ENCODE results near the gene TENT5C.

DNA sequence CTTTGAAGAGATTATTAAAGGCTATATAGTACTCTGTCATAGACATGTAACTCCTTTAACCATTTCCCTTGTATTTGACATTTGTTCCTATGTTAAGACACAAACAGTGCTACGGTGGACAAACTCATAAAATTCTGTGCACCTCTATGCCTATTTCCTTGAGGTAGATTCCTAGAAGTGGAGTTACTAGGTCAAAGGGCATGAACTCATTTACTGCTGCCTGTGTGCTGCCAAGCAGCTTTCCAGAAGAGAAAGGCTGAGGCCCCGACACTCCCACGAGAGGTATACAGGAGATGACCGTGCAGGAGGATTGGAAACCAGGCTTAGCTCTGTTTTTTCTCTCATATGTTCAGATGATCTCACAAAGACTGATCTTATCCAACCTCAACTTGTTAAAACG, 34.4 kb upstream of the TENT5C start:
- no peak for TF ChIP-seq BACH2 (CRISPR knock-in tag; IDR thresholded peaks at IDR 0.05; ENCODE audit: borderline replicate concordance)
- TF ChIP-seq ZFP3 (CRISPR knock-in tag; IDR thresholded peaks at IDR 0.05) = no peak
- TF ChIP-seq ZC3H10 (CRISPR knock-in tag; IDR thresholded peaks at IDR 0.05) = no peak
- TF ChIP-seq ARNTL (CRISPR knock-in tag; IDR thresholded peaks at IDR 0.05; ENCODE audit: borderline replicate concordance, low read depth) = no peak
- TF ChIP-seq, protein P1, sequence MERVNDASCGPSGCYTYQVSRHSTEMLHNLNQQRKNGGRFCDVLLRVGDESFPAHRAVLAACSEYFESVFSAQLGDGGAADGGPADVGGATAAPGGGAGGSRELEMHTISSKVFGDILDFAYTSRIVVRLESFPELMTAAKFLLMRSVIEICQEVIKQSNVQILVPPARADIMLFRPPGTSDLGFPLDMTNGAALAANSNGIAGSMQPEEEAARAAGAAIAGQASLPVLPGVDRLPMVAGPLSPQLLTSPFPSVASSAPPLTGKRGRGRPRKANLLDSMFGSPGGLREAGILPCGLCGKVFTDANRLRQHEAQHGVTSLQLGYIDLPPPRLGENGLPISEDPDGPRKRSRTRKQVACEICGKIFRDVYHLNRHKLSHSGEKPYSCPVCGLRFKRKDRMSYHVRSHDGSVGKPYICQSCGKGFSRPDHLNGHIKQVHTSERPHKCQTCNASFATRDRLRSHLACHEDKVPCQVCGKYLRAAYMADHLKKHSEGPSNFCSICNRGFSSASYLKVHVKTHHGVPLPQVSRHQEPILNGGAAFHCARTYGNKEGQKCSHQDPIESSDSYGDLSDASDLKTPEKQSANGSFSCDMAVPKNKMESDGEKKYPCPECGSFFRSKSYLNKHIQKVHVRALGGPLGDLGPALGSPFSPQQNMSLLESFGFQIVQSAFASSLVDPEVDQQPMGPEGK (CRISPR knock-in tag; IDR thresholded peaks at IDR 0.05; ENCODE audit: borderline replicate concordance) = no peak
- TF ChIP-seq, protein P2, sequence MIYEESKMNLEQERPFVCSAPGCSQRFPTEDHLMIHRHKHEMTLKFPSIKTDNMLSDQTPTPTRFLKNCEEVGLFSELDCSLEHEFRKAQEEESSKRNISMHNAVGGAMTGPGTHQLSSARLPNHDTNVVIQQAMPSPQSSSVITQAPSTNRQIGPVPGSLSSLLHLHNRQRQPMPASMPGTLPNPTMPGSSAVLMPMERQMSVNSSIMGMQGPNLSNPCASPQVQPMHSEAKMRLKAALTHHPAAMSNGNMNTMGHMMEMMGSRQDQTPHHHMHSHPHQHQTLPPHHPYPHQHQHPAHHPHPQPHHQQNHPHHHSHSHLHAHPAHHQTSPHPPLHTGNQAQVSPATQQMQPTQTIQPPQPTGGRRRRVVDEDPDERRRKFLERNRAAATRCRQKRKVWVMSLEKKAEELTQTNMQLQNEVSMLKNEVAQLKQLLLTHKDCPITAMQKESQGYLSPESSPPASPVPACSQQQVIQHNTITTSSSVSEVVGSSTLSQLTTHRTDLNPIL (CRISPR knock-in tag; IDR thresholded peaks at IDR 0.05; ENCODE audit: low read depth) = no peak
- TF ChIP-seq, protein P3, sequence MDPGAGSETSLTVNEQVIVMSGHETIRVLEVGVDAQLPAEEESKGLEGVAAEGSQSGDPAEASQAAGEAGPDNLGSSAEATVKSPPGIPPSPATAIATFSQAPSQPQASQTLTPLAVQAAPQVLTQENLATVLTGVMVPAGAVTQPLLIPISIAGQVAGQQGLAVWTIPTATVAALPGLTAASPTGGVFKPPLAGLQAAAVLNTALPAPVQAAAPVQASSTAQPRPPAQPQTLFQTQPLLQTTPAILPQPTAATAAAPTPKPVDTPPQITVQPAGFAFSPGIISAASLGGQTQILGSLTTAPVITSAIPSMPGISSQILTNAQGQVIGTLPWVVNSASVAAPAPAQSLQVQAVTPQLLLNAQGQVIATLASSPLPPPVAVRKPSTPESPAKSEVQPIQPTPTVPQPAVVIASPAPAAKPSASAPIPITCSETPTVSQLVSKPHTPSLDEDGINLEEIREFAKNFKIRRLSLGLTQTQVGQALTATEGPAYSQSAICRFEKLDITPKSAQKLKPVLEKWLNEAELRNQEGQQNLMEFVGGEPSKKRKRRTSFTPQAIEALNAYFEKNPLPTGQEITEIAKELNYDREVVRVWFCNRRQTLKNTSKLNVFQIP (CRISPR knock-in tag; IDR thresholded peaks at IDR 0.05; ENCODE audit: borderline replicate concordance, low read depth) = no peak
- no peak for TF ChIP-seq OSR1 (CRISPR knock-in tag; IDR thresholded peaks at IDR 0.05)
- TF ChIP-seq ZNF8 (CRISPR knock-in tag; IDR thresholded peaks at IDR 0.05) = no peak
- TF ChIP-seq ZNF565 (CRISPR knock-in tag; conservative IDR thresholded peaks at IDR 0.05; ENCODE audit: low read depth) = no peak
- TF ChIP-seq CSDC2 (CRISPR knock-in tag; IDR thresholded peaks at IDR 0.05) = no peak
- TF ChIP-seq, protein P4, sequence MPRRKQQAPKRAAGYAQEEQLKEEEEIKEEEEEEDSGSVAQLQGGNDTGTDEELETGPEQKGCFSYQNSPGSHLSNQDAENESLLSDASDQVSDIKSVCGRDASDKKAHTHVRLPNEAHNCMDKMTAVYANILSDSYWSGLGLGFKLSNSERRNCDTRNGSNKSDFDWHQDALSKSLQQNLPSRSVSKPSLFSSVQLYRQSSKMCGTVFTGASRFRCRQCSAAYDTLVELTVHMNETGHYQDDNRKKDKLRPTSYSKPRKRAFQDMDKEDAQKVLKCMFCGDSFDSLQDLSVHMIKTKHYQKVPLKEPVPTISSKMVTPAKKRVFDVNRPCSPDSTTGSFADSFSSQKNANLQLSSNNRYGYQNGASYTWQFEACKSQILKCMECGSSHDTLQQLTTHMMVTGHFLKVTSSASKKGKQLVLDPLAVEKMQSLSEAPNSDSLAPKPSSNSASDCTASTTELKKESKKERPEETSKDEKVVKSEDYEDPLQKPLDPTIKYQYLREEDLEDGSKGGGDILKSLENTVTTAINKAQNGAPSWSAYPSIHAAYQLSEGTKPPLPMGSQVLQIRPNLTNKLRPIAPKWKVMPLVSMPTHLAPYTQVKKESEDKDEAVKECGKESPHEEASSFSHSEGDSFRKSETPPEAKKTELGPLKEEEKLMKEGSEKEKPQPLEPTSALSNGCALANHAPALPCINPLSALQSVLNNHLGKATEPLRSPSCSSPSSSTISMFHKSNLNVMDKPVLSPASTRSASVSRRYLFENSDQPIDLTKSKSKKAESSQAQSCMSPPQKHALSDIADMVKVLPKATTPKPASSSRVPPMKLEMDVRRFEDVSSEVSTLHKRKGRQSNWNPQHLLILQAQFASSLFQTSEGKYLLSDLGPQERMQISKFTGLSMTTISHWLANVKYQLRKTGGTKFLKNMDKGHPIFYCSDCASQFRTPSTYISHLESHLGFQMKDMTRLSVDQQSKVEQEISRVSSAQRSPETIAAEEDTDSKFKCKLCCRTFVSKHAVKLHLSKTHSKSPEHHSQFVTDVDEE (CRISPR knock-in tag; IDR thresholded peaks at IDR 0.05) = no peak

Data from SK-N-SH treated with all-trans-retinoic acid at 6 μM for 48 hours (cell line).